NCI-H2081 (cell line): ENCODE measurements around the gene FBXL20.
A peak's percentile ranks its signal among the peaks of the same experiment; 100 is the strongest.
"Not testable (repeated sequence)": the region's sequence is repeated elsewhere in the genome, so short reads cannot be mapped to it uniquely, and the experiment has no call there.

ENCODE experiments used
- DNase-seq, 2 experiments: peaks; one replicate each; lab custom pipeline; 2025; lab: John Stamatoyannopoulos, UW

Gene FBXL20

GRCh38 chr17:39328815-39329214, 72.6 kb downstream of the FBXL20 start:
- DNase-seq, result no peak

- DNase-seq, result no peak
These were observed 74.3 kb downstream of the FBXL20 start for GRCh38 chr17:39327109-39327508.

- no peak for DNase-seq
These were observed 75.7 kb downstream of the FBXL20 start for GRCh38 chr17:39325528-39326240.

- DNase-seq, result no peak
These were observed 82.8 kb downstream of the FBXL20 start for GRCh38 chr17:39318636-39319035.

GRCh38 chr17:39306509-39307212, 94.8 kb downstream of the FBXL20 start:
- no peak for DNase-seq

GRCh38 chr17:39305978-39306377, 95.4 kb downstream of the FBXL20 start:
- DNase-seq, result no peak

- DNase-seq, result no peak
These were observed 97.2 kb downstream of the FBXL20 start for GRCh38 chr17:39304188-39304587.

- no peak for DNase-seq
These were observed 107.4 kb downstream of the FBXL20 start for GRCh38 chr17:39294060-39294459.

- not testable (repeated sequence) for DNase-seq
These were observed 108.9 kb downstream of the FBXL20 start for GRCh38 chr17:39292546-39292945.

GRCh38 chr17:39286513-39286912, 114.9 kb downstream of the FBXL20 start:
- DNase-seq, result not testable (repeated sequence)

GRCh38 chr17:39284685-39285084, 116.7 kb downstream of the FBXL20 start:
- DNase-seq, result no peak

GRCh38 chr17:39283896-39284295, 117.5 kb downstream of the FBXL20 start:
- no peak for DNase-seq

GRCh38 chr17:39283098-39283497, 118.3 kb downstream of the FBXL20 start:
- no peak for DNase-seq

- no peak for DNase-seq
These were observed 119.6 kb downstream of the FBXL20 start for GRCh38 chr17:39281806-39282205.

- not testable (repeated sequence) for DNase-seq
These were observed 123.2 kb downstream of the FBXL20 start for GRCh38 chr17:39278246-39278645.

GRCh38 chr17:39277110-39277509, 124.3 kb downstream of the FBXL20 start:
- DNase-seq, result no peak

GRCh38 chr17:39276113-39276512, 125.3 kb downstream of the FBXL20 start:
- DNase-seq, result no peak

- no peak for DNase-seq
These were observed 129.9 kb downstream of the FBXL20 start for GRCh38 chr17:39271546-39271945.

GRCh38 chr17:39270923-39271322, 130.5 kb downstream of the FBXL20 start:
- peak in 1 of 2 experiments; percentile 39 for DNase-seq

- DNase-seq, result no peak
These were observed 137.3 kb downstream of the FBXL20 start for GRCh38 chr17:39264119-39264518.

- no peak for DNase-seq
These were observed 140.1 kb downstream of the FBXL20 start for GRCh38 chr17:39261286-39261685.

- no peak for DNase-seq
These were observed 148.5 kb downstream of the FBXL20 start for GRCh38 chr17:39252788-39253460.

GRCh38 chr17:39251997-39252396, 149.4 kb downstream of the FBXL20 start:
- DNase-seq, result no peak
